GM12892 (cell line): ENCODE measurements around the gene CD33.

Experiments used
- POLR2A ChIP-seq: IDR thresholded peaks from 2 replicates; pipeline ENCODE4 v1.6.1; 2011; ENCODE audit warnings: low read depth, low read length, control low read depth
- POLR2AphosphoS5 ChIP-seq: IDR thresholded peaks from 2 replicates; pipeline ENCODE4 v1.6.1; 2011; ENCODE audit warnings: low read depth, low read length, control low read depth
- TAF1 ChIP-seq: IDR thresholded peaks from 2 replicates; pipeline ENCODE4 v1.6.1; 2011; ENCODE audit warnings: low read depth, mild to moderate bottlenecking, control low read depth, low read length, borderline replicate concordance

GRCh38 chr19:51253088-51253806 lies 28.4 kb downstream of the CD33 start:
- TF ChIP-seq POLR2AphosphoS5: no peak
- no peak for TF ChIP-seq POLR2A
- TF ChIP-seq TAF1: no peak
